NB4 (cell line): ENCODE measurements around the gene BAIAP2.

Experiments used
- TF ChIP-seq, protein P1 (sequence below): IDR thresholded peaks from one replicate; pipeline ENCODE4 v1.5.1; 2012; ENCODE audit warnings: low read depth, low read length
- TF ChIP-seq, protein P2 (sequence below): IDR thresholded peaks from 2 replicates; pipeline ENCODE4 v1.6.1; 2011; ENCODE audit warnings: low read depth, low read length

DNA sequence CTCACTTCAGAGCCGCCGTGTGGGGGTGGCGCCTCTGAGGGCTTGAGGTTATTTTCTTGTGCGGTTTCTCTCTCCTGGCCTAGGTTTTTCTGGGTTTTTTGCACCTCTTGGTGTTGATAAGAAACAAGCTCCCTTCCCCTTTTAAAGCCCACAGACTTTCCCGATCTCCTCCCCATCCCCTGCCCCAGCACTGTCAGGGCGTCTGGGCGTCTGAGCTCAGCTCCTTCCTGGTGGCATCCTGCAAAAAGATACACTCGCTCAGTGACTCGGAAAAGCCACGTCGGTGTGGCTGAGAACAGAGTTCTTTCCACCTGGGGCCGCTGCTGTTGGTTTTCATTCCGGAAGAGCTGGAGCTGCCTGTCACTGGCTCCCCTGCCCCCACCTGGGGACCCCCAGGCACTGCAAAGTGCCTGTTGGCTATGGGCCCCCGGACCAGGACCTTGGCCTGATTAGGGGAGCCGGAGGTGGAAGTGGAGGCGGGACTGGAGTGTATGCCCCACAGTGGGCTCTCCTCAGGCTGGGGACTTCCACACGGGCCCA lies 14.5 kb downstream of the BAIAP2 start:
- TF ChIP-seq, protein P1, sequence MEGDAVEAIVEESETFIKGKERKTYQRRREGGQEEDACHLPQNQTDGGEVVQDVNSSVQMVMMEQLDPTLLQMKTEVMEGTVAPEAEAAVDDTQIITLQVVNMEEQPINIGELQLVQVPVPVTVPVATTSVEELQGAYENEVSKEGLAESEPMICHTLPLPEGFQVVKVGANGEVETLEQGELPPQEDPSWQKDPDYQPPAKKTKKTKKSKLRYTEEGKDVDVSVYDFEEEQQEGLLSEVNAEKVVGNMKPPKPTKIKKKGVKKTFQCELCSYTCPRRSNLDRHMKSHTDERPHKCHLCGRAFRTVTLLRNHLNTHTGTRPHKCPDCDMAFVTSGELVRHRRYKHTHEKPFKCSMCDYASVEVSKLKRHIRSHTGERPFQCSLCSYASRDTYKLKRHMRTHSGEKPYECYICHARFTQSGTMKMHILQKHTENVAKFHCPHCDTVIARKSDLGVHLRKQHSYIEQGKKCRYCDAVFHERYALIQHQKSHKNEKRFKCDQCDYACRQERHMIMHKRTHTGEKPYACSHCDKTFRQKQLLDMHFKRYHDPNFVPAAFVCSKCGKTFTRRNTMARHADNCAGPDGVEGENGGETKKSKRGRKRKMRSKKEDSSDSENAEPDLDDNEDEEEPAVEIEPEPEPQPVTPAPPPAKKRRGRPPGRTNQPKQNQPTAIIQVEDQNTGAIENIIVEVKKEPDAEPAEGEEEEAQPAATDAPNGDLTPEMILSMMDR, result no peak
- TF ChIP-seq, protein P2, sequence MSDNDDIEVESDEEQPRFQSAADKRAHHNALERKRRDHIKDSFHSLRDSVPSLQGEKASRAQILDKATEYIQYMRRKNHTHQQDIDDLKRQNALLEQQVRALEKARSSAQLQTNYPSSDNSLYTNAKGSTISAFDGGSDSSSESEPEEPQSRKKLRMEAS, result no peak
